GM18526 (cell line): ENCODE measurements around the gene PCK2.

ENCODE experiments used
- POLR2A ChIP-seq: IDR thresholded peaks from 3 replicates; pipeline ENCODE4 v1.6.1; 2011; ENCODE audit not compliant: insufficient read length; ENCODE audit errors: extremely low read depth

PCK2 gene

GRCh38 chr14:24070285-24071143, 23.6 kb upstream of the PCK2 start:
- TF ChIP-seq POLR2A = no peak

- no peak for TF ChIP-seq POLR2A
Measured at GRCh38 chr14:24071144-24071697, 22.9 kb upstream of the PCK2 start, which contains the start of gene CPNE6. CPNE6 (plus strand) TSS chr14:24071562; CDS start chr14:24072937, 1,375 bp downstream.

- no peak for TF ChIP-seq POLR2A
Measured at GRCh38 chr14:24071836-24072430, 22.2 kb upstream of the PCK2 start.

- TF ChIP-seq POLR2A = no peak
Measured at GRCh38 chr14:24072436-24072835, 21.7 kb upstream of the PCK2 start.

GRCh38 chr14:24072881-24073877, 20.9 kb upstream of the PCK2 start:
- no peak for TF ChIP-seq POLR2A

- no peak for TF ChIP-seq POLR2A
Measured at GRCh38 chr14:24074625-24075484, 19.3 kb upstream of the PCK2 start.

GRCh38 chr14:24075485-24076301, 18.4 kb upstream of the PCK2 start:
- no peak for TF ChIP-seq POLR2A

GRCh38 chr14:24076302-24076601, 17.9 kb upstream of the PCK2 start:
- no peak for TF ChIP-seq POLR2A

- TF ChIP-seq POLR2A = no peak
Measured at GRCh38 chr14:24077086-24077485, 17.0 kb upstream of the PCK2 start.

- no peak for TF ChIP-seq POLR2A
Measured at GRCh38 chr14:24078146-24078545, 16.0 kb upstream of the PCK2 start.

- TF ChIP-seq POLR2A = no peak
Measured at GRCh38 chr14:24079491-24080141, 14.5 kb upstream of the PCK2 start.

- TF ChIP-seq POLR2A = no peak
Measured at GRCh38 chr14:24080142-24080530, 14.0 kb upstream of the PCK2 start.
